ENCODE data around the gene GRN. TPM values are rescaled to one million over a fixed set of nuclear protein-coding genes. Genes with fewer than 3 reads are reported as not detected.

Gene GRN
- total and polyA plus RNA-seq, 2 of the 13 experiments (the other 11 are each of a cell fraction or from before 2014, with no cell fraction given): 86.6 to 143 TPM

DNA sequence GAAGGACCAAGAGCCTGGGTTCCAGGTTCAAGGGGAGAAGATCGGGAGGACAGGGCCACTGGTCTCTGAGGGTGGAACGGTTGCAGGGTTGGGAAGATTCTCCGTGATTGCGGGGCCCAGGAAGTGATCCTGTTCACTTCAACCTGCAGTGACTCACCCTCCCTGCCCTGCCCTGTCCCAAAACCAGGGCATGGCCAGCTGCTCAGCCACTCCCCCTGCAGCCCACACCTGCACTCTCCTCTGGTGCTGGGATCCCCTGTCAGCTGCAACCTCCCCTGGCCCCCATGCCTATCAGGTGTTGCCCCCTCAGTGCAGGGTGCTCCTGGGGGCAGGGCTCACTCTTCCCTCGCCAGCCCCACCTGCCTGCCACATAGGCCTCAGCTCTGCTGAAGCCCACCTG is 35.6 kb upstream of the GRN start:
- 12% methylated on average over 5 of the region's 5 CpGs for WGBS (ENCODE audit: low lambda C conversion rate)
- intact Hi-C loops (cut with micrococcal nuclease; ENCODE audit: unreplicated experiment): no loop called here
- BruUV-seq (replicated peaks): no TSS peak
- Histone ChIP-seq H3K4me2 (ENCODE audit: low read depth, low read length) (no peak overlapping the region), H3K27ac (ENCODE audit: extremely low read length, insufficient read depth, low read length) (no peak overlapping the region), H3K36me3 (replicated peaks in 1 of 2; ENCODE audit: control insufficient read depth in 1 of 2, insufficient read depth in 2 of 2, low read length in 2 of 2) (no peaks in the 10 kb centered on the region), H3K9ac (ENCODE audit: insufficient read depth, low read depth, low read length) (no peak overlapping the region), H3K79me2 (ENCODE audit: insufficient read depth, low read length) (no peaks in the 10 kb centered on the region), H3K4me1 (ENCODE audit: insufficient read depth, low read length) (peaks cover 54% of the 10 kb centered on the region), H3K4me3 (replicated peaks in 1 of 3; ENCODE audit: insufficient read depth in 1 of 3, low read depth in 2 of 3, low read length in 3 of 3) (no peak overlapping the region), H2AFZ (ENCODE audit: low read length) (no peak overlapping the region), H4K20me1 (ENCODE audit: insufficient read depth, low read length) (no peaks in the 10 kb centered on the region), H3K27me3 (ENCODE audit: control insufficient read depth in 1 of 2, insufficient read depth in 2 of 2, low read length in 2 of 2) (peaks cover 3 to 34% of the 10 kb centered on the region in 2 experiments; a peak in 4 of 5 replicates), H3K9me3 (ENCODE audit: low read length) (no peaks in the 10 kb centered on the region)
- TF ChIP-seq, protein P1, sequence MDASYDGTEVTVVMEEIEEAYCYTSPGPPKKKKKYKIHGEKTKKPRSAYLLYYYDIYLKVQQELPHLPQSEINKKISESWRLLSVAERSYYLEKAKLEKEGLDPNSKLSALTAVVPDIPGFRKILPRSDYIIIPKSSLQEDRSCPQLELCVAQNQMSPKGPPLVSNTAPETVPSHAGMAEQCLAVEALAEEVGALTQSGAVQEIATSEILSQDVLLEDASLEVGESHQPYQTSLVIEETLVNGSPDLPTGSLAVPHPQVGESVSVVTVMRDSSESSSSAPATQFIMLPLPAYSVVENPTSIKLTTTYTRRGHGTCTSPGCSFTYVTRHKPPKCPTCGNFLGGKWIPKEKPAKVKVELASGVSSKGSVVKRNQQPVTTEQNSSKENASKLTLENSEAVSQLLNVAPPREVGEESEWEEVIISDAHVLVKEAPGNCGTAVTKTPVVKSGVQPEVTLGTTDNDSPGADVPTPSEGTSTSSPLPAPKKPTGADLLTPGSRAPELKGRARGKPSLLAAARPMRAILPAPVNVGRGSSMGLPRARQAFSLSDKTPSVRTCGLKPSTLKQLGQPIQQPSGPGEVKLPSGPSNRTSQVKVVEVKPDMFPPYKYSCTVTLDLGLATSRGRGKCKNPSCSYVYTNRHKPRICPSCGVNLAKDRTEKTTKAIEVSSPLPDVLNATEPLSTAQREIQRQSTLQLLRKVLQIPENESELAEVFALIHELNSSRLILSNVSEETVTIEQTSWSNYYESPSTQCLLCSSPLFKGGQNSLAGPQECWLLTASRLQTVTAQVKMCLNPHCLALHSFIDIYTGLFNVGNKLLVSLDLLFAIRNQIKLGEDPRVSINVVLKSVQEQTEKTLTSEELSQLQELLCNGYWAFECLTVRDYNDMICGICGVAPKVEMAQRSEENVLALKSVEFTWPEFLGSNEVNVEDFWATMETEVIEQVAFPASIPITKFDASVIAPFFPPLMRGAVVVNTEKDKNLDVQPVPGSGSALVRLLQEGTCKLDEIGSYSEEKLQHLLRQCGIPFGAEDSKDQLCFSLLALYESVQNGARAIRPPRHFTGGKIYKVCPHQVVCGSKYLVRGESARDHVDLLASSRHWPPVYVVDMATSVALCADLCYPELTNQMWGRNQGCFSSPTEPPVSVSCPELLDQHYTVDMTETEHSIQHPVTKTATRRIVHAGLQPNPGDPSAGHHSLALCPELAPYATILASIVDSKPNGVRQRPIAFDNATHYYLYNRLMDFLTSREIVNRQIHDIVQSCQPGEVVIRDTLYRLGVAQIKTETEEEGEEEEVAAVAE (CRISPR knock-in tag; IDR thresholded peaks at IDR 0.05; ENCODE audit: borderline replicate concordance): no peak
- TF ChIP-seq MEF2D (CRISPR knock-in tag; IDR thresholded peaks at IDR 0.05): no peak
- TF ChIP-seq MTA1 (CRISPR knock-in tag; IDR thresholded peaks at IDR 0.05; ENCODE audit: borderline replicate concordance): 0 out of 2 replicates have a peak, but pooled peaks have one; percentile 18
- no peak for FAIRE-seq
- no peak for DNase-seq (ENCODE audit: low spot score)
- POLR2A ChIA-PET: no interaction called here
- in situ Hi-C loops (cut with HindIII; ENCODE audit: extremely low pct_ligation_motif_present, low pct_unique_long_range_greater_than_20kb): no loop called here
- ATAC-seq: no peak
- CTCF ChIA-PET (ENCODE audit: low intra/inter-chr PET ratio, low total read pairs): no interaction called here

DNA sequence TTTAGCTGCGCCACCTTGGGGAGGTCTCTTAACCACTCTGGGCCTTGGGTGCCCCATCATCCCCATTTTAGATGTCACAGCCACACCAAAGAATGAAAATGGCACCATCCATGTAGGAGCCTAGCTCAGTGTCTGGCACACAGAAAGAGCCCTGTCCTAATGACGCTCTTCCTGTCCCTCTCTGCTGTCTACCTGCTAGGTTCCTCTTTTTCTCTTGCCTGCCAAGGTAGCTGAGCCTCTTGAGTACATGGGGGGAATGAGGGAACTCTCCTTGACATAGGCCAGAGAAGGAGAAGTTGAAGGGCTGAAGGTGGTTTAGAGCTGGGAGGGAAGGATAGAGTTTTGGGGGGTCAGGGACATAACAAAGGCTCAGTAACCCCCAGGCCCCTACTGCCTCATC is 34.9 kb upstream of the GRN start:
- Histone ChIP-seq H3K9ac (ENCODE audit: insufficient read depth, low read depth, low read length) (no peak overlapping the region), H4K20me1 (ENCODE audit: insufficient read depth, low read length) (no peaks in the 10 kb centered on the region), H3K4me3 (replicated peaks in 1 of 3; ENCODE audit: insufficient read depth in 1 of 3, low read depth in 2 of 3, low read length in 3 of 3) (no peak overlapping the region), H2AFZ (ENCODE audit: low read length) (no peak overlapping the region), H3K27ac (ENCODE audit: extremely low read length, insufficient read depth, low read length) (no peak overlapping the region), H3K4me2 (ENCODE audit: low read depth, low read length) (no peak overlapping the region), H3K79me2 (ENCODE audit: insufficient read depth, low read length) (no peaks in the 10 kb centered on the region), H3K27me3 (ENCODE audit: control insufficient read depth in 1 of 2, insufficient read depth in 2 of 2, low read length in 2 of 2) (peaks cover 7 to 40% of the 10 kb centered on the region in 2 experiments; a peak in 4 of 5 replicates), H3K36me3 (replicated peaks in 1 of 2; ENCODE audit: control insufficient read depth in 1 of 2, insufficient read depth in 2 of 2, low read length in 2 of 2) (no peaks in the 10 kb centered on the region), H3K4me1 (ENCODE audit: insufficient read depth, low read length) (peaks cover 54% of the 10 kb centered on the region), H3K9me3 (ENCODE audit: low read length) (no peaks in the 10 kb centered on the region)
- no peak for ATAC-seq
- BruUV-seq (replicated peaks): no TSS peak
- intact Hi-C loops (cut with micrococcal nuclease; ENCODE audit: unreplicated experiment): no loop called here
- no peak for FAIRE-seq
- ChIA-PET CTCF (ENCODE audit: low intra/inter-chr PET ratio, low total read pairs) (no interaction called here), POLR2A (no interaction called here)
- 14% methylated on average over 2 of the region's 2 CpGs for WGBS (ENCODE audit: low lambda C conversion rate)
- DNase-seq (ENCODE audit: low spot score): no peak
- in situ Hi-C loops (cut with HindIII; ENCODE audit: extremely low pct_ligation_motif_present, low pct_unique_long_range_greater_than_20kb): no loop called here
- TF ChIP-seq ZNF841 (CRISPR knock-in tag; IDR thresholded peaks at IDR 0.05; ENCODE audit: borderline replicate concordance): no peak
- TF ChIP-seq FOSL1 (CRISPR knock-in tag; IDR thresholded peaks at IDR 0.05; ENCODE audit: borderline replicate concordance): no peak
- TF ChIP-seq KDM4B (CRISPR knock-in tag; IDR thresholded peaks at IDR 0.05): no peak
- no peak for TF ChIP-seq ZBTB8A (CRISPR knock-in tag; IDR thresholded peaks at IDR 0.05; ENCODE audit: borderline replicate concordance, low read depth)
- no peak for TF ChIP-seq ZNF619 (CRISPR knock-in tag; IDR thresholded peaks at IDR 0.05)
- TF ChIP-seq ZNF614 (CRISPR knock-in tag; IDR thresholded peaks at IDR 0.05; ENCODE audit: borderline replicate concordance): no peak
- no peak for TF ChIP-seq ZNF367 (CRISPR knock-in tag; IDR thresholded peaks at IDR 0.05; ENCODE audit: borderline replicate concordance)
- TF ChIP-seq TBP (CRISPR knock-in tag; IDR thresholded peaks at IDR 0.05): no peak
- no peak for TF ChIP-seq ZNF660 (CRISPR knock-in tag; IDR thresholded peaks at IDR 0.05; ENCODE audit: borderline replicate concordance, low read depth)
- TF ChIP-seq ZNF569 (CRISPR knock-in tag; IDR thresholded peaks at IDR 0.05; ENCODE audit: borderline replicate concordance): no peak
- TF ChIP-seq, protein P2, sequence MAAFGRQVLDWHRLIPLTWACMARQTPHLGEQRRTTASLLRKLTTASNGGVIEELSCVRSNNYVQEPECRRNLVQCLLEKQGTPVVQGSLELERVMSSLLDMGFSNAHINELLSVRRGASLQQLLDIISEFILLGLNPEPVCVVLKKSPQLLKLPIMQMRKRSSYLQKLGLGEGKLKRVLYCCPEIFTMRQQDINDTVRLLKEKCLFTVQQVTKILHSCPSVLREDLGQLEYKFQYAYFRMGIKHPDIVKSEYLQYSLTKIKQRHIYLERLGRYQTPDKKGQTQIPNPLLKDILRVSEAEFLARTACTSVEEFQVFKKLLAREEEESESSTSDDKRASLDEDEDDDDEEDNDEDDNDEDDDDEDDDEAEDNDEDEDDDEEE (CRISPR knock-in tag; IDR thresholded peaks at IDR 0.05): no peak
- TF ChIP-seq ZFP37 (CRISPR knock-in tag; IDR thresholded peaks at IDR 0.05; ENCODE audit: borderline replicate concordance): no peak
- TF ChIP-seq MEF2D (CRISPR knock-in tag; IDR thresholded peaks at IDR 0.05): no peak
